Mesodermal cell (in vitro differentiated cells): ENCODE results near the gene ATP5PB.
A peak's percentile ranks its signal among the peaks of the same experiment; 100 is the strongest.

Source experiments
- H3K27ac ChIP-seq: 2 replicates; pipeline ENCODE4 v1.7.0; 2013; ENCODE audit warnings: mild to moderate bottlenecking, low read depth, low read length, moderate library complexity; ENCODE audit not compliant: severe bottlenecking
- H3K36me3 ChIP-seq: 2 replicates; pipeline ENCODE4 v1.7.1; 2013; ENCODE audit warnings: mild to moderate bottlenecking, low read length, moderate library complexity; ENCODE audit not compliant: control insufficient read depth, insufficient read depth
- H3K4me1 ChIP-seq: one replicate; pipeline ENCODE4 v1.7.1; 2013; ENCODE audit warnings: mild to moderate bottlenecking, low read length; ENCODE audit not compliant: insufficient read depth, control insufficient read depth, poor library complexity, severe bottlenecking
- H3K4me3 ChIP-seq: 2 replicates; pipeline ENCODE4 v1.7.0; 2013; ENCODE audit warnings: low read length, control low read depth, mild to moderate bottlenecking; ENCODE audit not compliant: insufficient read depth, poor library complexity, severe bottlenecking; ENCODE audit errors: extremely low read depth
- H3K9me3 ChIP-seq: 2 replicates; pipeline ENCODE4 v1.7.1; 2013; ENCODE audit warnings: mild to moderate bottlenecking, low read length, moderate library complexity; ENCODE audit not compliant: control insufficient read depth
- WGBS, 2 experiments: methylation state at CpG; one replicate each; pipeline ENCODE4 v1.1.5; 2013; ENCODE audit warnings: missing lambda C conversion rate in 2 of 2; ENCODE audit not compliant: insufficient coverage in 2 of 2; 5-methylcytosine and 5-hydroxymethylcytosine counted together

The ATP5PB gene

DNA sequence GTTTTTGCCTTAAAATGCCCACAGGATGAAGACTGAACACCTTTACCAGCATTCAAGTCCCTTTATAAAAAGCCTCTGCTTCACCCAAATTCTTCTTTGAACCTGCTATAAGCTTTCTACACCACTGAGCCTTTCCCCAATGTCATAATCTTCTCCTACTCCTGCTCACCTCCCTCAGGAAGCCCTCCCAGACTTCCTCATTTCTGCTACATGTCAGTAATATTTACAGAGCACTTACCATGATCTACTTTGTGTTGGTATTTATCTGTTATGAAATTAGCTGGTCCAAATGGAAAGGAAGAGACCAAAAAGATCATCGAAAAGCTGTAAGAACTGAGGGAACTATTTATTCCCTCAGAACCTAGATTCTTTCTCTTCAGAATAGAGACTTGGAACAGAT is 30.2 kb upstream of the ATP5PB start:
- H3K27ac ChIP-seq = no peak overlapping the region
- no peak overlapping the region for H3K4me3 ChIP-seq
- no CpG with 5 or more reads among the region's 1 CpG for WGBS, 2 experiments
- no peaks in the 10 kb centered on the region for H3K9me3 ChIP-seq
- H3K4me1 ChIP-seq = peaks cover 12% of the 10 kb centered on the region
- H3K36me3 ChIP-seq = no peaks in the 10 kb centered on the region

DNA sequence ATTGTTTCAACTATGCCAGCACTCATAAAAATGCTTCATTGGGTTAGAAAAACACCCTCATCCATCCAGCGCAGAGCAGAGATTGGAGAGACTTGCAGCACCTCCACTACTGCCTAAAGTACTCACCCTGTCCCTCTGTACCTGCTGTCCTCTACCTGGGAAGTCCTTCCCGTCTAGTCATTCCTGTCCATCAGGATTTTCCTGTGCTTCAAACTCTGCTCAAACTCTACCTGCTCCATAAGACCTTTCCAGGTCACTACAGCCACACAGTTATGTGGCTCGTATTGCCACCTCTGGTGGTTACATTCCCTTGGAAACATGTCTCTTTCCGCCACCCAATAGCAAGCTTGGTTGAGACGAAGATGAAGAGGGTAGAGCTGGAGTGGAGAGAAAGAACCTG is 28.9 kb upstream of the ATP5PB start:
- Histone ChIP-seq H3K27ac (no peak overlapping the region), H3K36me3 (no peaks in the 10 kb centered on the region), H3K9me3 (no peaks in the 10 kb centered on the region), H3K4me1 (peaks cover 12% of the 10 kb centered on the region), H3K4me3 (no peak overlapping the region)
- WGBS, 2 experiments = 64 to 71% methylated on average over 3 to 4 of the region's 5 CpGs

DNA sequence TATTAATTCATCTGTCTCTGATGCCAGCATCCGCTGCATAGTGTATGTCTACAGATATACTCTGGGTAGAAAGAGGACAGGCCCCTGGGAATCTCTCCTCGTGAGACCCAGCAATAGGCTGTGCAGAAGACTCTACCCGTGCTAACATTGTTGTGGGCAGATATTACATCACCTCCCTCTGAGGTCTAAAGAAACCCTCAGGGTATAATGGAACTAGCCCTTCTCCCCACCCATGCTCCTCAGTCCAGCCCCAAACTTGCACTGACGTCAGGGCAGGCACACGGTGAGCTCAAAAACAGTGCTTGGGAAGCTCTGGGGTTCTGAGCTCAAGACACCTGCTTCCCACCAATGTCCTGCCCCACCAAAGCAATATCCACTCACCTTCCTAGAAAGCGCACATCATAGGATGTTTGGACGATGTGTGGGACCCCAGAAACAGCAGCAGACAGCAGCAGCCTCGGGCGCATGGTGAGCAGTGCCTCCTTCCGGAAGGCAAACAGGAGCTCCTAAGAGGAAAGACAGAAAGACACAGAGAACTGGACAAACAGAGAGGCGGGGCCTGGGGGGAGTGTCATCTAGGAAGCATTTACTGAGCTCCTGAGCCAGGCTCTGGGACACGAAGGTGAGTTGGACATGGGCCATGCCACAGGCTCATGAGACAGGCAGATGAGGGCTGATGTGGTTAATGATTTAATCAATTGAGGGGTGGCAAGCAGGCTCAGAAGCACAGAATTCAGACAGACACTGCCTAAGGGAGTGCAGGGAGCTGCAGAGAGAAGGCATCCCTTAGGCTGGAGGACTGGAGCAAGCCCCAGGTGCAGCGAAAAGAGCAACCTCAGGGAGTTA is 26.5 kb upstream of the ATP5PB start:
- Histone ChIP-seq H3K36me3 (no peaks in the 10 kb centered on the region), H3K4me3 (no peak overlapping the region), H3K9me3 (no peaks in the 10 kb centered on the region), H3K4me1 (peaks cover 8% of the 10 kb centered on the region), H3K27ac (no peak overlapping the region)
- 84 to 94% methylated on average over 11 of the region's 13 CpGs for WGBS, 2 experiments

DNA sequence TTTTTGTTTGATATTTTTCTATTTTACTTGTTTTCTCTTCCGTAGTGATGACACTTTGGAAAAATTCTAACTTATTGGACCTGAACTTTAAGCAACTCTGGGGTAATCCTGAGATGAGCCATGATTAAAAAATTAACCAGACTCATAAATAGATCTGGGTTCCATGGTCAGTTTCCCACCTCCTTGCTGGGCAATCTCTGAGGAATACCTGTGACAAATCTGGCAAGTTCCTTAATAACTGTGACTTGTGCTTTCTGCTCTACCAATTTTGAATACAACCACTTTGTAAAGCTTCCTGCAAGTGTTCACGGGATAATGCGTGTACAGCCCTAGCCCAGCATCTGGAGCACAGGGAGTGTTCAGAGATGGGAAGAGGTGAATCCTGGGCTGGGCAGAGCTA is 25.0 kb upstream of the ATP5PB start:
- Histone ChIP-seq H3K4me1 (no peaks in the 10 kb centered on the region), H3K9me3 (no peaks in the 10 kb centered on the region)
- WGBS, 2 experiments = no CpG with 5 or more reads among the region's 3 CpGs

DNA sequence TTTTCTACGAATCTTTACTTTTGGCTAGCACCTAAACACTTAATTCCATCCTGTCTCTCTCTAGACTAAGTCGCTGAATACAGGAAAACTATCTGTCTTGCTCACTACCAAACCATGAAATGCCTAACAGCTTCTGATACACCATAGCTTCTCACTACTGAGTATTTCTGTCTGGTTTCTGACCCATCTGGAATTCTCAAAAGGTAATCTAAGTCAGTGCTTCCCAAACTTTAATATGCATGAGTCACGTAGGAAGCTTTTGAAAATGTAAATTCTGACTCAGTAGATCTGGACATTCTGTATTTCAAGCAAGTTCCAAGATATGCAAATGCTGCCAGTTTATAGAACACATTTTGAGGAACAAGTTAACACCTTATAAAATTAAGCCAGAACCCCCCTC is 12.5 kb upstream of the ATP5PB start:
- no peak overlapping the region for H3K4me3 ChIP-seq
- peaks cover 49% of the 10 kb centered on the region for H3K36me3 ChIP-seq
- no peaks in the 10 kb centered on the region for H3K9me3 ChIP-seq
- no peaks in the 10 kb centered on the region for H3K4me1 ChIP-seq
- WGBS, 2 experiments = 71 to 79% methylated on average over 2 to 3 of the region's 3 CpGs
- no peak overlapping the region for H3K27ac ChIP-seq

More for the DNA sequence above, 25.0 kb upstream of the ATP5PB start:
- H3K27ac ChIP-seq = no peak overlapping the region
- no peak overlapping the region for H3K4me3 ChIP-seq
- H3K36me3 ChIP-seq = no peaks in the 10 kb centered on the region

DNA sequence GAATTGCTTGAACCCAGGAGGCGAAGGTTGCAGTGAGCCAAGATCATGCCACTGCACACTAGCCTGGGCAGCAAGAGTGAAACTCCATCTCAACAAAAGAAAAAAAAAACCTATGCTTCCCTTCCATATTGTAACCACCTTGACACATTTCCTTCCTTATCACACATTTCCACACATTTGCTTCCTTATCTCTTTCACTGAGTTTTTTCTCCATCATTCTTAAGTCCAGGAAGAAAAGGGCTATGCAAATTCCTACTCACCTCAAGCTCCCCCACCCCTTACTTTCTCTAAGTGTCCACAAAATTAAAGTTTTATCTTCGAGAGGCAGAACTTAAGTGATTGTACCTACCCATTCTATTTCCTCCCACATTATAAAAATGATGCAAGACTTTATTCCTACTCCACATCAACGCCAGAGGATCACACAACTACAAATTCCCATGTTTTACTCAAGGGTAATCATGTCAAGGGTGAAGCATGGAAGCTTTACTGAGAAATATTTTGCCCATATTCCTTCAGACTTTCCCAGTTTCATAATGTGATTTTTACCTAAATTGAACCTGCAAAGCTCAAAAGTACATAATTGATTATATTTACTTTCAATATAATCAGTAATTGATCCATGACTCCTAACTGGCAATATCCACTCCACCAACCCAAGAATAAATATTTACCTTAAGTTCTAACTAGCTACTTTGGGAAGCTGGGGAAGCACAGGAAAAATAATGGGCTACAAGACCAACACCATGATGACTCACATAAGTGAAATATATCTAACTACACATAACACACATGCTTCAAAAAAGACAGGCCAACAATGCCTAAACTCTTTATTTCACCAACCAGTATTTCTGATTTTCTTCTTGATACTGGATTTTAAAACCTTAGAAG is 9.6 kb upstream of the ATP5PB start:
- Histone ChIP-seq H3K4me1 (peaks cover 17% of the 10 kb centered on the region), H3K9me3 (no peaks in the 10 kb centered on the region), H3K4me3 (no peak overlapping the region), H3K36me3 (peaks cover 78% of the 10 kb centered on the region), H3K27ac (no peak overlapping the region)
- WGBS, 2 experiments = 90 to 93% methylated on average over 2 of the region's 3 CpGs

DNA sequence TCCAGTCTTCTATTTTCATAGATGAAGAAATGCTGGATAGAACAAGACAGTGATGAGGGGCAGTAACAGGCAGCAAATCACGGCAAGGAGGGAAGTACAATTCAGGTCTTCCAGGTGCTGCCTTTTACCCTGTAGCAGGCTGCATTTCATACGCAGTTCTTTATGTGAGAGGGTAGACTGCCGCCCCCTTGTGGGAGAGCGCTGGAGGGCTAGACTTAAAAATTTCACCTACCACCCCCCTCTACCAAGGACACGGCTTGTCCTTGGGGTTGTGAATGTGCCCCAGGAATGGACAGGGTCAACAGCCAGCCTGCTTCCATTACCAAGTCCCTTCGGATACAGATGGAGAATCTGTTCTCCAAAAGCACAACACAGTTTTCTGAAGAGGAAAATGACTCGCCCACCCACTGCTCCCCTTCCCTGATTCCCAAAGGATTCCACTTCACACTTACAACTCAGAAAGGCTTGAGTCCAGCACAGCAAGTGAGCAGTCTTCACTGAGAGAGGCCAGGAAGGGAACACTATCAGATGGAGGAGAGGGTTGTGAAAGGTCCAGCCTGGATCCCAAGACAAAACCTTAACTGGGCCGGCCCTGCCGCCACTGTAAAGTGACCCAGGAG is 7.6 kb upstream of the ATP5PB start:
- Histone ChIP-seq H3K9me3 (no peaks in the 10 kb centered on the region), H3K36me3 (peaks cover 98% of the 10 kb centered on the region), H3K27ac (no peak overlapping the region), H3K4me1 (peaks cover 21% of the 10 kb centered on the region), H3K4me3 (no peak overlapping the region)
- WGBS, 2 experiments = 73 to 78% methylated on average over 2 to 5 of the region's 9 CpGs

DNA sequence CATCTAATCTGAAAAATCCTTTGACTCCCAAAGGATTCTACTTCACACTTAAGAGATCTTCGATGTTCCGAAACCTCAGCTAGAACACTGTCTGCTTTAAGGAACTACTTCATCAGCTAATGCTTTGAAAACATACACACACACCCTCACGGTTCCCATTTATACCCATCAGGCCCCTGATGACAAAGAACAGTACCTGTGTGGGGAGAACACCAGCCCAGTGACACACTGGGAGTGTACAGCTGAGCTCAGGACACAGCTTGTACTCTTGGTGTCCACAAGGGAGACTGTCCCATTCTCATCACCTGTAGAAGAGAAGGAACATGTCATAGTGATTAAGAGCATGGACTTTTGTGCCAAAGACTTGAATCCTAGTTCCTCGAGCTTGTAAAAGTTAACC is 6.8 kb upstream of the ATP5PB start:
- no peak overlapping the region for H3K27ac ChIP-seq
- no peak overlapping the region for H3K4me3 ChIP-seq
- no peaks in the 10 kb centered on the region for H3K9me3 ChIP-seq
- H3K4me1 ChIP-seq = peaks cover 23% of the 10 kb centered on the region
- WGBS, 2 experiments = 97% methylated on average over 3 of the region's 4 CpGs
- peaks cover 98% of the 10 kb centered on the region for H3K36me3 ChIP-seq

DNA sequence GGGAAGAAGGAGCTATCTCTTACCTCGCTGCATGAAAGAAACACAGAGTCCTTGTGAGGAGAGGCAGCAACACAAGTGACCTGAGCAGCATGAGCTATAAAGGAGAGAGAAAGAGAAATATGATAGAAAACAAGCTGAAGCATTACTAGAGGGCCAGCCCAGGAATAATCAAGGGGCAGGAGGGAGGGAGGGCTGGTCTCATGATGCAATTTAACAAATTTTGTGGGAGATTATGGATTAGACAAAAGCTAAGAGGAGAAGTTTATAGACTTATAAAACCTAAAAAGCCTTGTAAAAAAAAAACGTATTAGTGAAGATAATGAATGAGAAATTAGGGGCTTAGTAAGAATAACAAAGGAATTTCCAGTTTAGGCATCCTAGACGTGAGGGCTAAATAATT is 5.2 kb upstream of the ATP5PB start:
- Histone ChIP-seq H3K4me1 (peaks cover 27% of the 10 kb centered on the region), H3K9me3 (no peaks in the 10 kb centered on the region), H3K36me3 (peaks cover 83% of the 10 kb centered on the region), H3K27ac (peak overlapping the region; percentile 31), H3K4me3 (no peak overlapping the region)
- 100% methylated on average over 1 to 3 of the region's 3 CpGs for WGBS, 2 experiments

DNA sequence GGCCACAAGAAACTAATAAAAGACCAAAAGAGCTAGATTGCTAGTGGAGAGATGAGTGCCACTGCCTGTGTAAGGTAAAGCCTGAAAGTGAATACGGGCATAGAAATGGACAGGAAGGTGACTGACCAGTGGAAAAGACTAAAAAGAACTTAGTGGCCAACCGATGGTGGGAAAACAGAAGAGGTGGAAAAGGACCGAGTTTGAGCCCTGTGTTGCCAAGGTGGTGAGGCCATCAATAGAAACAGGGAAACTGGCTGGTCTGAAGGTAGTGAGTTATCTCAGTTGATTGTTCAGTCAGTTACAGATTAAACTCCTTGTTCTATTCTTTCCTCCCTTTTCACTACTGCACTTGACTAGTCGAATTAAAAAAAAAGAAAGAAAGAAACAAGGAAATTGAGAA is 2.7 kb upstream of the ATP5PB start:
- peaks cover 27% of the 10 kb centered on the region for H3K4me1 ChIP-seq
- H3K27ac ChIP-seq = no peak overlapping the region
- no peaks in the 10 kb centered on the region for H3K9me3 ChIP-seq
- no peak overlapping the region for H3K4me3 ChIP-seq
- peaks cover 67% of the 10 kb centered on the region for H3K36me3 ChIP-seq
- 94 to 100% methylated on average over 2 to 3 of the region's 4 CpGs for WGBS, 2 experiments
